Muscle layer of duodenum (tissue), 2 donors: ENCODE results near the gene TIPARP.

ENCODE experiments used
- H3K27ac ChIP-seq: one replicate; pipeline ENCODE4 v1.7.0; 2013; ENCODE audit warnings: mild to moderate bottlenecking, low read length
- H3K27me3 ChIP-seq: one replicate; pipeline ENCODE4 v1.7.0; 2013; ENCODE audit warnings: low read depth, mild to moderate bottlenecking, control low read depth, low read length
- H3K36me3 ChIP-seq, 2 donors: one replicate each; pipeline ENCODE4 v1.7.0; 2013; ENCODE audit warnings: low read length in 2 of 2, control low read depth in 1 of 2, mild to moderate bottlenecking in 1 of 2; ENCODE audit not compliant: insufficient read depth in 2 of 2, control insufficient read depth in 1 of 2
- H3K4me1 ChIP-seq, 2 donors: one replicate each; pipeline ENCODE4 v1.7.0; 2013; ENCODE audit warnings: low read length in 2 of 2, mild to moderate bottlenecking in 2 of 2, control low read depth in 1 of 2, moderate library complexity in 1 of 2; ENCODE audit not compliant: insufficient read depth in 2 of 2, control insufficient read depth in 1 of 2
- H3K4me3 ChIP-seq, 2 donors: one replicate each; pipeline ENCODE4 v1.7.0; 2013; ENCODE audit warnings: low read length in 2 of 2, low read depth in 1 of 2, mild to moderate bottlenecking in 1 of 2
- H3K9me3 ChIP-seq, 2 donors: one replicate each; pipeline ENCODE4 v1.7.0; 2013; ENCODE audit warnings: low read length in 2 of 2, control low read depth in 1 of 2, mild to moderate bottlenecking in 1 of 2; ENCODE audit not compliant: control insufficient read depth in 1 of 2
- donor health status: healthy.

TIPARP gene, protein sequence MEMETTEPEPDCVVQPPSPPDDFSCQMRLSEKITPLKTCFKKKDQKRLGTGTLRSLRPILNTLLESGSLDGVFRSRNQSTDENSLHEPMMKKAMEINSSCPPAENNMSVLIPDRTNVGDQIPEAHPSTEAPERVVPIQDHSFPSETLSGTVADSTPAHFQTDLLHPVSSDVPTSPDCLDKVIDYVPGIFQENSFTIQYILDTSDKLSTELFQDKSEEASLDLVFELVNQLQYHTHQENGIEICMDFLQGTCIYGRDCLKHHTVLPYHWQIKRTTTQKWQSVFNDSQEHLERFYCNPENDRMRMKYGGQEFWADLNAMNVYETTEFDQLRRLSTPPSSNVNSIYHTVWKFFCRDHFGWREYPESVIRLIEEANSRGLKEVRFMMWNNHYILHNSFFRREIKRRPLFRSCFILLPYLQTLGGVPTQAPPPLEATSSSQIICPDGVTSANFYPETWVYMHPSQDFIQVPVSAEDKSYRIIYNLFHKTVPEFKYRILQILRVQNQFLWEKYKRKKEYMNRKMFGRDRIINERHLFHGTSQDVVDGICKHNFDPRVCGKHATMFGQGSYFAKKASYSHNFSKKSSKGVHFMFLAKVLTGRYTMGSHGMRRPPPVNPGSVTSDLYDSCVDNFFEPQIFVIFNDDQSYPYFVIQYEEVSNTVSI

DNA sequence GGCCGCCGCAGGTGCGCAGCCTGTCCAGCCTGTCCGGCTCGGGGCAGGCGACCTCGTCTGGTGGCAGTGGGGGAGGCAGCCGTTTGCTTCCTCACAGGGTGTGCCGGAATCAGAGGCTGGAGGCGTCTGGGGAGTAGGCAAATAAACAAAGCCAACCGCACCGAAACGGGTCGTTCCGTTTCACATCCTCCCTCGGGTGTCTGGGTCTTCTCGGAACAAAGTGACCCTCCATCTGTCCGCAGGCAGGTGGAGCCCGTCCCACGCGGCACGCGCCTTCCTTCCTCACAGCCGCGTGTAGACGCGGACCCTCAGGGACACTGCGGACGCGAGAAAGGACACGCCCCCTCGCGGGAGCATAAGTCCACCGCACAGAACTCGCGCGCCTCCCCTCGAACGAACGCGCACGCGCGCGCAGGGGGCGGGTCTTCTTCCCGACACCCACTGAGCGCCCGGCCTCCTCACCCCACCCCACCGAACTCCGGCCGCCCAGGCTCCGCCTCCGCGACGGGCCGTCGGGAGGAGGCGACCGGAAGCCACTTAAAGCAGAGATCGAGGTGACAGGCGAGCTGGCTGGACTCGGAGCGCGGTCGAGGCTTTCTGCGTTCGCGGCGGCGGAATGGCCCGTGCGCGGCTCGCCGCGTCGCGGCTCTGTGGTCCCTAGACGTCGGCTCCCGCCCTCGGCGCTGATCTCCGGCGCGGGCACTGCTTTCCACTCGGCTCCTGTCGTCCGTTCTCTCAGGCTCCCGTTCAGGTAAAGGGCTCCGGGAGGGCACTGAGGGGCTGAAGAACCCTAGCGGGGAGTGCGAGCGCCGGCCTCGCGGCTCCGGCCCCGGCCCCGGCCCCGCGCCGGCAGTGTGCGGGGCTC, at the start of gene TIPARP:
TSS of gene TIPARP (plus strand) at position 545 of the 865 bp plus-strand sequence. CDS start 3,108 bp downstream, outside the sequence.
- Histone ChIP-seq H3K36me3 (peaks cover 7 to 16% of the 10 kb centered on the region in 2 donors), H3K9me3 (no peaks in the 10 kb centered on the region), H3K27me3 (no peaks in the 10 kb centered on the region), H3K4me1 (peaks cover 10 to 29% of the 10 kb centered on the region in 2 donors), H3K27ac (peak within 1 kb of the TSS; percentile 92), H3K4me3 (peak within 1 kb of the TSS; percentile 90 to 92)

DNA sequence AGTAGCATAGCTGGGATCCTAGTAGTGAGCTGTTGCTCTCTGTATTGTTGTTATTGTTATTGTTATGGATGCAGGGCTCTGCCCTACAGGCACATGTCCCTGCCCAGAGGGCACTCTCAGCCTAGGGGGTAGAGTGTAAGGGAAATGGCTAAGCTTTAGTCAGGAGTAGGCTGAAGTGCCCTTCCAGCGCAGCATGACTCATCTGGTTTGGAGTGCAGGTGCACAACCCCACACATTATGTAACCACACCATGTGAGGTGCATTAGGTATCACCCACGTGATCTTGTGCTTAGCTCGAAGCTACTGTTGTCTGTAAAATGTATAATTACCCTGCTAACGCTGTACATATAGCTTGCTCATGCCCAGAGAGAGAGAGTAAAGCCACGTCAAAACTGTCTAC, 48.3 kb upstream of the TIPARP start:
- Histone ChIP-seq H3K27ac (no peak overlapping the region), H3K4me3 (no peak overlapping the region), H3K27me3 (no peaks in the 10 kb centered on the region), H3K36me3 (no peaks in the 10 kb centered on the region), H3K9me3 (no peaks in the 10 kb centered on the region), H3K4me1 (no peaks in the 10 kb centered on the region)

DNA sequence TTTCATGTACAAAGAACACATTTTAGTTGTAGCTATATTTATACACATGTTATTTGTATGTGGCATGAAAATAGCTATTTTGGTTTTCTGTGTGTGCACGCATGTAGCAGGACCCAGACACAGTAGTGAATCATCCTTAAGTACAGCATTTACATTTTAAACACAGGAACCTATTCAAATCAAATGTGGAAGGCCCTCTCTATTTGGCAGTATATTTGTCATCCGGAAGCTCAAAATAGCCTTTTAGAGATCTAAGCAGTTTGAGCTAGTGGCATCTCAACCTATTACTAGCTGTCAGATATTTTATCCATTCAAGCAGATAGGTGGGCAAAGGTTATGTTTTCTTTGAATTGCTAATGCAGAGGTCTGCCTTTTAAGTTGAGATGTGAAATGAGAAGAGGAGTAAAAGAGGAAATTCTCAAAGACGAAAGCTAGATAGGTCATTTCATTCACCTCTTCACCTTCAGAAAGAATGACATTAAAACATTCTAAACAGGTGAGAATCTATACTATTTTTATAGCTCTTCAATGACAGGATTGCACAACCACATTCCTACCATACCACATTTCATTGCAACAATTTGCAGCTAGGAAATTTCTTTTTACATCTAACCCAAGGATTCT, 46.3 kb upstream of the TIPARP start:
- Histone ChIP-seq H3K27ac (no peak overlapping the region), H3K27me3 (no peaks in the 10 kb centered on the region), H3K9me3 (no peaks in the 10 kb centered on the region), H3K36me3 (no peaks in the 10 kb centered on the region), H3K4me1 (no peaks in the 10 kb centered on the region), H3K4me3 (no peak overlapping the region)

DNA sequence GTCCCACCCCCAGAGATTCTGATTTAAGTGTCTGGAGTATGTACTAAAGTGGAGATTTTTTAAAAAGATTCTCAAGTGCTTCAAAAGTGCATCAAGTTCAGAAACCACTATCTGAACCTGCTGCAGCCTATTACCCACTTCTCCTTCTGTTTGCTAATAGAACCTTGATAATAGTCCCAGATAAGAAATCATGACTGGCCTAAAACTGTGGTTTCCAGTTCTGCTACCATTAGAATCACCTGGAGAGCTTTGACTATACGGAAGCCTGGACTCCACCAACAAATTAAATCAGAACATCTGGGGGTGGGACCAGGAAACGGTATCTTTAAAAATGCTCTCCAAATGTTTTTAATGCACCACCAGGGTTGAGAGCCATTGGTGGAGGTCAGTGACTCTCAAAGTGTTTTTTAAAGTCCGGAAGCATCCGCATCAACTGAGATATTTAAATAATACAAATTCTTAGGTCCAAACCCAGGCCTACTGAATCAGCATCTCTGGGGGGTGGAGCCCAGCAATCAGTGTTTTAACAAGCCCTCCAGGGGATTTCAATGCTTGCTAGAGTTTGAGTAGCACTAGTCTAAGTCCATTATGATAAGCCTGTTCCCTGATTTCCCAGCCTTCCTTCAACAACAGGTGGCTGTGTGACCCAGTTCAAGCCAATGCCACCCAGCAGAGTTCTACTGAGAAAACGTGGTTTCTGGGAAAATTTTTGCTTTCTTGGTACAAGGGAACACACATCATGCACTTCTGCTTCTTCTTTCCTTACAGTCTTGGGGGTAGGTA, 45.4 kb upstream of the TIPARP start:
- Histone ChIP-seq H3K27me3 (no peaks in the 10 kb centered on the region), H3K9me3 (no peaks in the 10 kb centered on the region), H3K4me1 (no peaks in the 10 kb centered on the region), H3K27ac (no peak overlapping the region), H3K36me3 (no peaks in the 10 kb centered on the region), H3K4me3 (no peak overlapping the region)

DNA sequence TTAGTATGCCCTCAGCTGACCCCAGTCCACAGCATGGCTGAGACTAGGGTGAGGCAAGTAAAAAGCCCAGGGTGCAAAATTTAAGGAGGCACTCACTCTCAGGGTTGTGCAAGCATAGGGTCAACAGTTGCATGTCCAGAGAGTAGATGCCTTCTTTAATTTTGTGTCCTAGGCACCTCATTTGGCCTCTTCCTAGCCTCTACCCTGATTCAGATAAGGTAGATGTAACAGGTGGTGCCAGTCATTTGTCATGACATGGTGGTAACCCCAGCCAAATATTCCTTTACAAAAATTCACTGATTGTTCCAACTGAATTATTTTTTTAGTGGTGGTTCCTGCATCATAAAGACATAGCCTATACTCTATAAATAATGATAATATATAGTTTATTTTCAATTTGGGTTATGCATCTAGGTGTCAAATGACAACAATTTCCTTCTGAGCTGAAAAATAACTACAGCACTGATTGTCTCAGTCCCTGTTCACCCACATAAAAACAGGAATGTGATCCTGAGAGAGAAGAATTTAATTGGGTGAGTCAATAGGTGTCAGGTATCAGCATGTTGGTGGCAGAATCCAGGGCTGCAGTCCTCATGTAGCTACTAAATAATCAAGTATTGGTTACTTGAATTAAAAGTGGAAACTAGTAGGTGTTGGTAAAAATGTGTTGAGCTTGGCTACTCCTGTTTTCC, 44.2 kb upstream of the TIPARP start:
- Histone ChIP-seq H3K9me3 (no peaks in the 10 kb centered on the region), H3K27ac (no peak overlapping the region), H3K4me3 (no peak overlapping the region), H3K27me3 (no peaks in the 10 kb centered on the region), H3K36me3 (no peaks in the 10 kb centered on the region), H3K4me1 (no peaks in the 10 kb centered on the region)

DNA sequence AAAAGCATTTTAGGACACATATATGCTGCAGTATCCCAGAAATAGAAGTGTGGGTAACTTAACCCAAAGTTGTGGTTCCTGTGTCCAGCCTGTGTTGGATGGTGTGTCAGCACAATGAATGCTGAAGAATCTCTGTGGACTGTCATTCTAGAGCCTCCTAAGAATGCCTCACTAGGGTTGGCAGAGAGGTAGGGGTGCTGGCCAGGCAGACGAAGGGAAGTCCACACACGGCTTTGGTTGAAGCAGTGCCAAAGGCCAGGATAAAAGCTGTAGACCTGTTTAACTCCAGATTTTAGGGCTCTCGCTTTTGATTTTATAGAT, 43.7 kb upstream of the TIPARP start:
- Histone ChIP-seq H3K27me3 (no peaks in the 10 kb centered on the region), H3K27ac (no peak overlapping the region), H3K9me3 (no peaks in the 10 kb centered on the region), H3K36me3 (no peaks in the 10 kb centered on the region), H3K4me1 (no peaks in the 10 kb centered on the region), H3K4me3 (no peak overlapping the region)

DNA sequence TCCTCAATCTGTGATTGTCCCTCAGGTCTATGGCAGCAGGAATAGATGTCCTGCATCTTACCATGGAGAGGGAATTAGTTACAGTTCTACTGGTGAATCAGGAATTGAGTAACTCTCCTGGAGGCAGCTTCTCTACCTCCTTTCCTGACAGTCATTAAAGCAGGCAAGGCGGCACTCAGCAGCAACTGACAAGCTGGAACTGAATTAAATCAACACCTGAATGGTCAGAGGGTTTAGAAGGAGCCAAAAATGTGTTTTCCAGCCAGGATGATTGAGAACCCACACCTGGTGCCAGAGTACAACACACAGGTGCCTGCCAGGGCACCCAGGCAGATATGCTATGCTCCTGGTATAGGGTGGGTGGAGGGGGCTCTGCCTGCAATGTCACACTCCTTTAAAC, 43.1 kb upstream of the TIPARP start:
- no peak overlapping the region for H3K4me3 ChIP-seq
- no peaks in the 10 kb centered on the region for H3K4me1 ChIP-seq
- H3K9me3 ChIP-seq = no peaks in the 10 kb centered on the region
- no peak overlapping the region for H3K27ac ChIP-seq
- no peaks in the 10 kb centered on the region for H3K27me3 ChIP-seq
- H3K36me3 ChIP-seq = no peaks in the 10 kb centered on the region

DNA sequence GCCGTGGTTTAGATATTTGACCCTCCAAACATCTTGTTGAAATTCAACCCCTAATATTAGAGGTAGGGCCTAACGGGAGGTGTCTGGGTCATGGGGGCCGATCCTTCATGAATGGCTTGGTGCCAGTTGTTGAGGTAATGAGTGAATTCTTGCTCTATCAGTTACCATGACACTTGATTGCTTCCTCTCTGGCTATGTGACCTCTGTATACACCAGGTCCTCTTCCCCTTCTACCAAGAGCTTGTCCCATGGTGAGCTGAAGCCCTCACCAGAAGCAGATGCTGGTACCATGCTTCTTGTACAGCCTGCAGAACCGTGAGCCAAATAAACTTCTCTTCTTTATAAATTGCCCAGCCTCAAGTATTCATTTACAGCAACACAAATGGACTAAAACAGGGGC, 41.8 kb upstream of the TIPARP start:
- no peaks in the 10 kb centered on the region for H3K36me3 ChIP-seq
- H3K4me3 ChIP-seq = no peak overlapping the region
- no peaks in the 10 kb centered on the region for H3K27me3 ChIP-seq
- no peaks in the 10 kb centered on the region for H3K9me3 ChIP-seq
- no peaks in the 10 kb centered on the region for H3K4me1 ChIP-seq
- H3K27ac ChIP-seq = no peak overlapping the region

DNA sequence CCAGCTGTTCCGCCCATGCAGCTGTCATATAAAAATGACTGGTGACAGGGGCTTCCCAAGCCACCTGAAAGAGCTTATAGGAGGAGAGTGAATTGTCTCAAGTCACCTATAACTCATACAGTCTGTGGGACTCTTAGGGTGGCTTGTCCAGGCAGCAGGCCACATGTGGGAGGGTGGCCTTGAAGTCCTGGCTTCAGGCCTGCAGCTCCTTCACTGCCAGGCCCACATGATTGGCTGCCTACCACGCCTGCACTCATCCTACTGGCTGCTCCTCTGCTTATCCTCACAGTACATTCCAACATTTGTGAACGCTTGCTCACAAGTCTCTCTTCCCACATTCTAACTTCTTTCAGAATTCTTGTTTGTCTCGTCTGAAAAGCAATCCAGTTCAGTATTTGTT, 41.1 kb upstream of the TIPARP start:
- Histone ChIP-seq H3K27me3 (no peaks in the 10 kb centered on the region), H3K36me3 (no peaks in the 10 kb centered on the region), H3K4me1 (no peaks in the 10 kb centered on the region), H3K9me3 (no peaks in the 10 kb centered on the region), H3K27ac (peak overlapping the region; percentile 31), H3K4me3 (no peak overlapping the region)

DNA sequence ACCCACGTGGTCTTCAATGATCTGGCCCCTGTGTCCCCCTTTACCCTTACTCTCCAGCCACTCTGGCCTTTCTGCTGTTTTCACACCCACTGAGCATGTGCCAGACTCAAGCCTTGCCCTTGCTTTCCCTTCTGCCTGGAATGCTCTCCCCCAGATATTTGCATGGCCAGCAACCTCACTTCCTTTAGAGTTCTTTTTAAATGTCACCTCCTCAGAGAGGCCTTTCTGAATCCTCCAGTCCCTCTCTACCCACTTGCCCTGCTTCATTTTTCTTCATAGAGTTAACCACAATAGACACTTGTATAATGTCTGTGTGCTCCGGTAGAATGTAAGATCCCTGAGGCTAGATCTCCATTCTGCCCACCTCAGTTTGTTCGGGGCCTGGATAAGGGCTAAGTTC, 39.4 kb upstream of the TIPARP start:
- H3K4me3 ChIP-seq = no peak overlapping the region

More for the DNA sequence above, 39.4 kb upstream of the TIPARP start:
- Histone ChIP-seq H3K27me3 (no peaks in the 10 kb centered on the region), H3K4me1 (no peaks in the 10 kb centered on the region), H3K27ac (no peak overlapping the region), H3K9me3 (no peaks in the 10 kb centered on the region), H3K36me3 (no peaks in the 10 kb centered on the region)
